GM18861 (cell line): ENCODE data around the gene TMEM170A.

ENCODE experiments used
- ATAC-seq: cut with Tn5 transposase; IDR thresholded peaks from one replicate; pipeline ENCODE4 v1.9.1; 2021; ENCODE audit not compliant: unreplicated experiment

TMEM170A gene

GRCh38 chr16:75482434-75483205 lies 18.1 kb upstream of the TMEM170A start:
- ATAC-seq = no peak

- ATAC-seq = no peak
These were observed 17.0 kb upstream of the TMEM170A start for GRCh38 chr16:75481475-75481874.

GRCh38 chr16:75479421-75479990 lies 15.0 kb upstream of the TMEM170A start:
- no peak for ATAC-seq

- no peak for ATAC-seq
These were observed 14.2 kb upstream of the TMEM170A start for GRCh38 chr16:75478480-75479345.

- ATAC-seq = no peak
These were observed 13.4 kb upstream of the TMEM170A start for GRCh38 chr16:75477680-75478473.

- no peak for ATAC-seq
These were observed 12.3 kb upstream of the TMEM170A start for GRCh38 chr16:75476817-75477216.

GRCh38 chr16:75475420-75475847 lies 10.9 kb upstream of the TMEM170A start:
- no peak for ATAC-seq

GRCh38 chr16:75472908-75473877 lies 8.7 kb upstream of the TMEM170A start:
- ATAC-seq = no peak

- no peak for ATAC-seq
These were observed 7.5 kb upstream of the TMEM170A start for GRCh38 chr16:75471723-75472633.

GRCh38 chr16:75466760-75467159 lies 2.3 kb upstream of the TMEM170A start:
- ATAC-seq = no peak

GRCh38 chr16:75463389-75464121 lies 934 bp downstream of the TMEM170A start:
- peak; percentile 3 for ATAC-seq

- ATAC-seq = peak; percentile 30
These were observed 1.7 kb downstream of the TMEM170A start for GRCh38 chr16:75462806-75463205.

- ATAC-seq = no peak
These were observed 2.9 kb downstream of the TMEM170A start for GRCh38 chr16:75461575-75461974.

GRCh38 chr16:75460446-75460845 lies 4.0 kb downstream of the TMEM170A start:
- no peak for ATAC-seq

GRCh38 chr16:75459691-75460090 lies 4.8 kb downstream of the TMEM170A start:
- ATAC-seq = no peak

GRCh38 chr16:75458439-75458838 lies 6.0 kb downstream of the TMEM170A start:
- no peak for ATAC-seq

GRCh38 chr16:75458029-75458428 lies 6.5 kb downstream of the TMEM170A start:
- no peak for ATAC-seq

- no peak for ATAC-seq
These were observed 6.9 kb downstream of the TMEM170A start for GRCh38 chr16:75457485-75458021.
